OCI-LY3 (cell line): ENCODE measurements around the gene SMR3A.

Source experiments
- H2AFZ ChIP-seq: fragments of 200-600, 300-600 bp; shearing (Covaris generic); 2 replicates; pipeline ENCODE4 v1.6.0; 2014; ENCODE audit warnings: antibody characterized with exemption, low read depth, low read length
- H3K27ac ChIP-seq: fragments of 200-600, 300-600 bp; sonication (generic); 2 replicates; pipeline ENCODE4 v1.5.1; 2014; ENCODE audit warnings: mild to moderate bottlenecking, low read length, moderate library complexity, mixed read lengths
- H3K27me3 ChIP-seq: fragments of 200-600, 300-600 bp; sonication (generic); 2 replicates; pipeline ENCODE4 v1.6.1; 2014; ENCODE audit warnings: low read depth, low read length, mixed read lengths
- H3K36me3 ChIP-seq: fragments of 200-600, 300-600 bp; sonication (generic); replicated peaks from 2 replicates; pipeline ENCODE3; 2014; ENCODE audit warnings: low read depth, low read length, mixed read lengths
- H3K4me1 ChIP-seq: fragments of 300-600, 200-600 bp; sonication (generic); 2 replicates; pipeline ENCODE4 v1.6.1; 2014; ENCODE audit warnings: low read length, mixed read lengths
- H3K4me2 ChIP-seq: fragments of 200-600, 300-600 bp; sonication (generic); 2 replicates; pipeline ENCODE4 v1.6.1; 2014; ENCODE audit warnings: low read length, mixed read lengths
- H3K4me3 ChIP-seq: fragments of 300-600, 200-600 bp; sonication (generic); 2 replicates; pipeline ENCODE4 v1.5.1; 2014; ENCODE audit warnings: antibody characterized with exemption, mild to moderate bottlenecking, low read length, moderate library complexity
- H3K79me2 ChIP-seq: fragments of 300-600, 200-600 bp; shearing (Covaris generic); 2 replicates; pipeline ENCODE4 v1.6.1; 2014; ENCODE audit warnings: mild to moderate bottlenecking, low read length, mixed read lengths
- H3K9ac ChIP-seq: fragments of 300-600, 200-600 bp; shearing (Covaris generic); 2 replicates; pipeline ENCODE4 v1.6.0; 2014; ENCODE audit warnings: mild to moderate bottlenecking, low read length, moderate library complexity
- H3K9me3 ChIP-seq: fragments of 200-600, 300-600 bp; shearing (Covaris generic); 2 replicates; pipeline ENCODE4 v1.6.1; 2014; ENCODE audit warnings: low read length, mixed read lengths; ENCODE audit not compliant: insufficient read depth
- H4K20me1 ChIP-seq: fragments of 200-600, 300-600 bp; sonication (generic); 2 replicates; pipeline ENCODE4 v1.6.1; 2016; ENCODE audit warnings: low read length, mixed read lengths; ENCODE audit not compliant: insufficient read depth
- CTCF ChIP-seq: fragments of 200-600, 300-600 bp; sonication (generic); IDR thresholded peaks from 2 replicates; pipeline ENCODE4 v1.5.1; 2014; ENCODE audit warnings: antibody characterized with exemption, low read length, low read depth
- EZH2phosphoT487 ChIP-seq: fragments of 200-600 bp; shearing (Covaris generic); IDR thresholded peaks from 2 replicates; pipeline ENCODE4 v1.6.1; 2018; ENCODE audit warnings: antibody characterized with exemption, mixed run types, low read depth

Gene SMR3A

GRCh38 chr4:70371987-70372386 lies 11.4 kb downstream of the SMR3A start:
- Histone ChIP-seq H3K4me2 (no peak overlapping the region), H3K9me3 (no peaks in the 10 kb centered on the region), H3K4me1 (no peaks in the 10 kb centered on the region), H3K36me3 (no peaks in the 10 kb centered on the region), H3K27me3 (no peaks in the 10 kb centered on the region), H3K9ac (no peak overlapping the region), H3K27ac (no peak overlapping the region), H3K79me2 (no peaks in the 10 kb centered on the region), H2AFZ (no peak overlapping the region), H3K4me3 (no peak overlapping the region), H4K20me1 (no peaks in the 10 kb centered on the region)
- TF ChIP-seq EZH2phosphoT487 (no peak), CTCF (no peak)

GRCh38 chr4:70372760-70373159 lies 12.2 kb downstream of the SMR3A start:
- no peak for TF ChIP-seq CTCF
- no peaks in the 10 kb centered on the region for H3K27me3 ChIP-seq
- no peak overlapping the region for H3K4me2 ChIP-seq
- no peaks in the 10 kb centered on the region for H3K4me1 ChIP-seq
- H2AFZ ChIP-seq: no peak overlapping the region
- no peaks in the 10 kb centered on the region for H4K20me1 ChIP-seq
- no peak overlapping the region for H3K9ac ChIP-seq
- H3K9me3 ChIP-seq: no peaks in the 10 kb centered on the region
- no peaks in the 10 kb centered on the region for H3K36me3 ChIP-seq
- no peak overlapping the region for H3K27ac ChIP-seq
- H3K4me3 ChIP-seq: no peak overlapping the region
- no peaks in the 10 kb centered on the region for H3K79me2 ChIP-seq

GRCh38 chr4:70380578-70380977 lies 20.0 kb downstream of the SMR3A start:
- H3K9me3 ChIP-seq: no peaks in the 10 kb centered on the region

GRCh38 chr4:70382691-70383181 lies 22.2 kb downstream of the SMR3A start, which contains the start of gene SMR3B:
TSS of gene SMR3B (plus strand) at chr4:70383131. CDS start at chr4:70384511, 1,380 bp downstream.
- TF ChIP-seq EZH2phosphoT487: no peak
- no peak for TF ChIP-seq CTCF
- Histone ChIP-seq H3K79me2 (no peaks in the 10 kb centered on the region), H2AFZ (no peak within 1 kb of the TSS), H3K4me2 (no peak within 1 kb of the TSS), H3K4me1 (peaks cover 6% of the 10 kb centered on the region; the same call in 1 of the 2 replicates), H3K27me3 (no peaks in the 10 kb centered on the region), H3K9ac (no peak within 1 kb of the TSS), H3K27ac (no peak within 1 kb of the TSS), H3K36me3 (no peaks in the 10 kb centered on the region), H3K9me3 (no peaks in the 10 kb centered on the region), H3K4me3 (no peak within 1 kb of the TSS), H4K20me1 (no peaks in the 10 kb centered on the region)

More at GRCh38 chr4:70380578-70380977, 20.0 kb downstream of the SMR3A start:
- no peak overlapping the region for H2AFZ ChIP-seq
- TF ChIP-seq CTCF (no peak), EZH2phosphoT487 (no peak)
- H3K27me3 ChIP-seq: no peaks in the 10 kb centered on the region
- H3K4me2 ChIP-seq: no peak overlapping the region
- H3K4me3 ChIP-seq: no peak overlapping the region
- H3K36me3 ChIP-seq: no peaks in the 10 kb centered on the region
- no peaks in the 10 kb centered on the region for H3K4me1 ChIP-seq
- no peaks in the 10 kb centered on the region for H4K20me1 ChIP-seq
- H3K79me2 ChIP-seq: no peaks in the 10 kb centered on the region
- H3K27ac ChIP-seq: no peak overlapping the region
- no peak overlapping the region for H3K9ac ChIP-seq
